GM23338 (cell line): ENCODE measurements around the gene PDE3A. TPM values are rescaled to one million over a fixed set of nuclear protein-coding genes. Genes with fewer than 3 reads are reported as not detected.

ENCODE experiments used
- ATAC-seq: fragments of 200-7000 bp; cut with Tn5 transposase; 3 replicates; pipeline ENCODE4 v1.9.1; 2020
- DNase-seq: peaks from one replicate; pipeline ENCODE4 v3.0.0-alpha.2; 2015; ENCODE audit warnings: low spot score
- H2AFZ ChIP-seq: fragments of 200-600 bp; sonication (generic); 2 replicates; pipeline ENCODE4 v1.8.0; 2016; ENCODE audit warnings: antibody characterized with exemption, mild to moderate bottlenecking, moderate library complexity
- H3F3A ChIP-seq: fragments of 200-600 bp; sonication (generic); replicated peaks from 2 replicates; pipeline ENCODE4 v1.8.0; 2017; ENCODE audit warnings: antibody characterized with exemption, mixed run types, low read depth
- H3K27ac ChIP-seq: fragments of 200-600 bp; sonication (generic); 2 replicates; pipeline ENCODE4 v1.6.1; 2016; ENCODE audit warnings: low read depth
- H3K27me3 ChIP-seq: fragments of 200-600 bp; sonication (generic); 2 replicates; pipeline ENCODE4 v1.8.0; 2016; ENCODE audit warnings: mild to moderate bottlenecking, mixed run types, moderate library complexity; ENCODE audit not compliant: insufficient read depth
- H3K36me3 ChIP-seq: fragments of 200-600 bp; sonication (generic); 2 replicates; pipeline ENCODE4 v1.8.0; 2016; ENCODE audit warnings: mild to moderate bottlenecking; ENCODE audit not compliant: insufficient read depth
- H3K4me1 ChIP-seq: fragments of 200-600 bp; sonication (generic); 2 replicates; pipeline ENCODE4 v1.8.0; 2016; ENCODE audit warnings: mild to moderate bottlenecking, moderate library complexity; ENCODE audit not compliant: insufficient read depth
- H3K4me2 ChIP-seq: fragments of 200-600 bp; sonication (generic); 2 replicates; pipeline ENCODE4 v1.7.1; 2017; ENCODE audit warnings: mixed run types
- H3K4me3 ChIP-seq: fragments of 200-600 bp; sonication (generic); 2 replicates; pipeline ENCODE4 v1.6.1; 2016; ENCODE audit warnings: mixed run types
- H3K79me2 ChIP-seq: fragments of 200-600 bp; sonication (generic); replicated peaks from 2 replicates; pipeline ENCODE4 v1.8.0; 2017; ENCODE audit warnings: mild to moderate bottlenecking; ENCODE audit not compliant: insufficient read depth
- H3K9me2 ChIP-seq: fragments of 200-600 bp; sonication (generic); 2 replicates; pipeline ENCODE4 v1.8.0; 2017; ENCODE audit not compliant: insufficient read depth
- H4K20me1 ChIP-seq: fragments of 200-600 bp; sonication (generic); replicated peaks from 2 replicates; pipeline ENCODE4 v1.8.0; 2017; ENCODE audit warnings: mild to moderate bottlenecking; ENCODE audit not compliant: insufficient read depth
- H3K27ac Mint-ChIP-seq: 2 replicates; pipeline ENCODE4 v1.8.0; 2020; ENCODE audit warnings: inconsistent platforms, mild to moderate bottlenecking, moderate library complexity, mixed read lengths
- H3K27me3 Mint-ChIP-seq: 3 replicates; pipeline ENCODE4 v1.8.0; 2022; ENCODE audit warnings: low read depth, mild to moderate bottlenecking, moderate library complexity, mixed read lengths, inconsistent platforms; ENCODE audit not compliant: insufficient read depth, poor library complexity
- H3K36me3 Mint-ChIP-seq: 3 replicates; pipeline ENCODE4 v1.8.0; 2021; ENCODE audit warnings: low read depth, mild to moderate bottlenecking, inconsistent platforms, moderate library complexity, mixed read lengths
- H3K4me1 Mint-ChIP-seq: 3 replicates; pipeline ENCODE4 v1.8.0; 2020; ENCODE audit warnings: mild to moderate bottlenecking, inconsistent platforms, mixed read lengths
- H3K4me3 Mint-ChIP-seq: 3 replicates; pipeline ENCODE4 v1.8.0; 2021; ENCODE audit warnings: moderate library complexity, mild to moderate bottlenecking, inconsistent platforms, mixed read lengths
- H3K9me3 Mint-ChIP-seq: 3 replicates; pipeline ENCODE4 v1.8.0; 2020; ENCODE audit warnings: moderate library complexity, mild to moderate bottlenecking, inconsistent platforms, mixed read lengths
- CREB1 ChIP-seq: fragments of 250-450 bp; sonication (Bioruptor Pico); IDR thresholded peaks from 2 replicates; pipeline ENCODE4 v1.5.0; 2020; ENCODE audit warnings: low read depth, mild to moderate bottlenecking, moderate library complexity
- CTCF ChIP-seq, 2 experiments: fragments of 200-600 bp in 1 of 2; sonication (generic) in 1 of 2; conservative IDR thresholded peaks; 2 replicates each; pipeline versions ENCODE4 v1.5.1 to v1.6.1; 2016 to 2017; ENCODE audit warnings: antibody characterized with exemption in 2 of 2, low read depth in 2 of 2, mild to moderate bottlenecking in 2 of 2, moderate library complexity in 1 of 2
- ETS1 ChIP-seq: IDR thresholded peaks from 2 replicates; pipeline ENCODE4 v1.6.1; 2016; ENCODE audit warnings: antibody characterized with exemption
- EZH2 ChIP-seq: fragments of 200-600 bp; sonication (generic); IDR thresholded peaks from one replicate; pipeline ENCODE4 v1.8.0; 2017; ENCODE audit warnings: antibody characterized with exemption, mild to moderate bottlenecking, low read depth; ENCODE audit not compliant: unreplicated experiment
- EZH2phosphoT487 ChIP-seq: fragments of 200-600 bp; sonication (generic); IDR thresholded peaks from one replicate; pipeline ENCODE4 v1.8.1; 2018; ENCODE audit warnings: antibody characterized with exemption; ENCODE audit not compliant: unreplicated experiment
- JUNB ChIP-seq: IDR thresholded peaks from one replicate; pipeline ENCODE4 v1.6.1; 2016; ENCODE audit warnings: antibody characterized with exemption; ENCODE audit not compliant: unreplicated experiment
- NANOG ChIP-seq: IDR thresholded peaks from 2 replicates; pipeline ENCODE4 v1.6.1; 2016; ENCODE audit warnings: antibody characterized with exemption, borderline replicate concordance
- POLR2AphosphoS5 ChIP-seq: IDR thresholded peaks from 2 replicates; pipeline ENCODE4 v1.6.1; 2016; ENCODE audit warnings: antibody characterized with exemption, low read depth
- REST ChIP-seq: IDR thresholded peaks from one replicate; pipeline ENCODE4 v1.6.1; 2018; ENCODE audit warnings: antibody characterized with exemption; ENCODE audit not compliant: unreplicated experiment
- STAT1 ChIP-seq: IDR thresholded peaks from one replicate; pipeline ENCODE4 v1.6.1; 2016; ENCODE audit warnings: antibody characterized with exemption; ENCODE audit not compliant: unreplicated experiment
- ZNF114 ChIP-seq: fragments of 250-450 bp; sonication (Bioruptor Pico); IDR thresholded peaks from 2 replicates; pipeline ENCODE4 v1.5.0; 2020; ENCODE audit warnings: mild to moderate bottlenecking, moderate library complexity
- ZNF331 ChIP-seq: fragments of 250-450 bp; sonication (Bioruptor Pico); IDR thresholded peaks from 2 replicates; pipeline ENCODE4 v1.5.0; 2020; ENCODE audit warnings: low read depth, mild to moderate bottlenecking, moderate library complexity
- ZNF462 ChIP-seq: fragments of 250-450 bp; sonication (Bioruptor Pico); IDR thresholded peaks from 2 replicates; pipeline ENCODE4 v1.5.0; 2020; ENCODE audit warnings: mild to moderate bottlenecking, moderate library complexity
- polyA plus RNA-seq: library from polyadenylated mRNA; unstranded; fragments of >200 nt; fragmentation: Nextera tagmentation; extraction: Ambion mirVana; gene quantifications from 2 replicates; pipeline ENCODE4 v1.2.1, GENCODE V29; 2016
- total RNA-seq: library from RNA; depleted of rRNA; stranded (reverse); fragments of >200 nt; shearing (Covaris generic); gene quantifications from 2 replicates; pipeline ENCODE4 v1.2.3, GENCODE V29; 2014

The PDE3A gene
- total and polyA plus RNA-seq, 2 experiments from 2014 or later: 2.7 to 9.2 TPM

GRCh38 chr12:20429852-20430251, 61.5 kb downstream of the PDE3A start:
- Mint-ChIP-seq H3K36me3 (no peaks in the 10 kb centered on the region), H3K4me3 (no peak overlapping the region), H3K4me1 (peaks cover 56% of the 10 kb centered on the region), H3K27me3 (no peaks in the 10 kb centered on the region), H3K9me3 (no peaks in the 10 kb centered on the region), H3K27ac (peak overlapping the region; percentile 37; the same call in 1 of the 2 replicates)
- Histone ChIP-seq H3K79me2 (no peaks in the 10 kb centered on the region), H3K4me2 (0 out of 2 replicates have a peak overlapping the region, but pooled peaks have one; percentile 35), H3K36me3 (no peaks in the 10 kb centered on the region), H3F3A (no peaks in the 10 kb centered on the region), H3K4me3 (no peak overlapping the region), H3K9me2 (no peaks in the 10 kb centered on the region), H2AFZ (no peak overlapping the region), H3K27me3 (no peaks in the 10 kb centered on the region), H4K20me1 (no peaks in the 10 kb centered on the region), H3K4me1 (peaks cover 44% of the 10 kb centered on the region), H3K27ac (no peak overlapping the region)
- DNase-seq (no peak), ATAC-seq (no peak)
- no peak for TF ChIP-seq JUNB
- TF ChIP-seq POLR2AphosphoS5: no peak
- TF ChIP-seq ZNF462: no peak
- no peak for TF ChIP-seq ZNF331 (CRISPR knock-in tag)
- no peak for TF ChIP-seq EZH2
- no peak for TF ChIP-seq ZNF114 (CRISPR knock-in tag)
- no peak for TF ChIP-seq REST
- TF ChIP-seq STAT1: no peak
- TF ChIP-seq ETS1: no peak
- TF ChIP-seq NANOG: no peak
- TF ChIP-seq CTCF (conservative IDR thresholded peaks at IDR 0.05; ENCODE audit: low read depth in 2 of 2): no peak
- TF ChIP-seq EZH2phosphoT487: no peak
- no peak for TF ChIP-seq CREB1 (CRISPR knock-in tag)
